ENCODE results near the gene SRGAP3.
A peak's percentile ranks its signal among the peaks of the same experiment; 100 is the strongest.

SRGAP3 gene

DNA sequence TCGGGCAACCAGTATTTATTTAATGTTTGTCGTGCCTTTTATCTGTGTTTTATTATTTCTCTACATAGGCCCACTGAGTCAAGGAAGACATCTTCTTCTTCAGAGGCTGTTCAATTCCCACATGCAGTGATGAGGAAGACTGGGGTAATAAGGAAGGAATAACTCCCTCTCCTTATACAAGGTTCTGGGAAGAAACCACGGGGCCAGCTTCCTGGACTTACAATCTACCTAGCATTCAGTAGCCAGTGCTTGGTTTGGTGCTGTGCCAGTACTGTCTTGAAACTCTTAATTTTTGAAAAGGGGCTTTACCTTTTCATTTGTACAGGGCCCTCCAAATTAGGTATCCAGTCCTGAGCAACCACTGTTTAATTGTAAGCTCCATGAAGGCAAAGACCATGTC lies 51.2 kb downstream of the SRGAP3 start (continued):
- TF ChIP-seq ZNF416 (tag by site-specific recombination; IDR thresholded peaks at IDR 0.05) (no peak), ZNF514 (tag by site-specific recombination; IDR thresholded peaks at IDR 0.05) (no peak), ZFHX2 (tag by site-specific recombination; conservative IDR thresholded peaks at IDR 0.05) (no peak), ZNF16 (tag by site-specific recombination; IDR thresholded peaks at IDR 0.05; ENCODE audit: low read depth) (no peak)

DNA sequence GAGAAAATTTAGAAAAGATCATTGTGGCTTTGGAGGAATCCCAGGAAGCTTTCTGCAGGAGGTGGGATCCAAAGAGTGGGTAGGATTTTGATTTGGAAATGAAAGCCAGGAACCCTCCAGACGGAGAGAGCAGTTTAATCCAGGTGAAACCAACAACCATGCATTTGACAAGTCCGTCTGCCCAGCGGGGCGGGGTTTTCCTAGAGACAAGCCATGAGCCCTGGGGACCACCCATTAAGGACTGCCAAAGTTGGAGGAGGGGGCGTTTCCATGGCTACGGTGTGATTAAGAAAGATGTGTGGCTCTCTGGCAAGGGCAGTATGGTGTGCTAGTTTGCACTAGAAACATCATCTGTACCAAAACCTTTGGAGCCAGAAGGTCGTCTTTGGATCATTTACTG lies 53.4 kb downstream of the SRGAP3 start:
- Histone ChIP-seq H3K27ac (ENCODE audit: extremely low read depth, low read depth, low read length) (no peak overlapping the region), H3K4me1 (ENCODE audit: control insufficient read depth, insufficient read depth, low read length) (peaks cover 24% of the 10 kb centered on the region), H3K9me3 (ENCODE audit: control insufficient read depth, insufficient read depth, low read depth, low read length) (no peaks in the 10 kb centered on the region), H3K4me3 (ENCODE audit: low read depth, low read length) (no peak overlapping the region), H3K36me3 (ENCODE audit: control insufficient read depth in 2 of 2, insufficient read depth in 1 of 2, low read length in 2 of 2) (no peaks in the 10 kb centered on the region)
- CTCF ChIA-PET: interaction anchor here (0.7 kb wide), 1 partner anchor 8 kb away, joined by 3 read pairs; no protein-coding TSS in a partner anchor
- POLR2A ChIA-PET: no interaction called here
- no peak for TF ChIP-seq ZNF416 (tag by site-specific recombination; IDR thresholded peaks at IDR 0.05)
- no peak for TF ChIP-seq ZNF677 (tag by site-specific recombination; IDR thresholded peaks at IDR 0.05)
- TF ChIP-seq ZNF184 (tag by site-specific recombination; IDR thresholded peaks at IDR 0.05): no peak
- TF ChIP-seq ZSCAN30 (tag by site-specific recombination; IDR thresholded peaks at IDR 0.05): no peak
- no peak for TF ChIP-seq ZSCAN16 (tag by site-specific recombination; IDR thresholded peaks at IDR 0.05)
- TF ChIP-seq, protein P1, sequence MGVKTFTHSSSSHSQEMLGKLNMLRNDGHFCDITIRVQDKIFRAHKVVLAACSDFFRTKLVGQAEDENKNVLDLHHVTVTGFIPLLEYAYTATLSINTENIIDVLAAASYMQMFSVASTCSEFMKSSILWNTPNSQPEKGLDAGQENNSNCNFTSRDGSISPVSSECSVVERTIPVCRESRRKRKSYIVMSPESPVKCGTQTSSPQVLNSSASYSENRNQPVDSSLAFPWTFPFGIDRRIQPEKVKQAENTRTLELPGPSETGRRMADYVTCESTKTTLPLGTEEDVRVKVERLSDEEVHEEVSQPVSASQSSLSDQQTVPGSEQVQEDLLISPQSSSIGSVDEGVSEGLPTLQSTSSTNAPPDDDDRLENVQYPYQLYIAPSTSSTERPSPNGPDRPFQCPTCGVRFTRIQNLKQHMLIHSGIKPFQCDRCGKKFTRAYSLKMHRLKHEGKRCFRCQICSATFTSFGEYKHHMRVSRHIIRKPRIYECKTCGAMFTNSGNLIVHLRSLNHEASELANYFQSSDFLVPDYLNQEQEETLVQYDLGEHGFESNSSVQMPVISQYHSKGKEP (tag by site-specific recombination; IDR thresholded peaks at IDR 0.05): no peak

DNA sequence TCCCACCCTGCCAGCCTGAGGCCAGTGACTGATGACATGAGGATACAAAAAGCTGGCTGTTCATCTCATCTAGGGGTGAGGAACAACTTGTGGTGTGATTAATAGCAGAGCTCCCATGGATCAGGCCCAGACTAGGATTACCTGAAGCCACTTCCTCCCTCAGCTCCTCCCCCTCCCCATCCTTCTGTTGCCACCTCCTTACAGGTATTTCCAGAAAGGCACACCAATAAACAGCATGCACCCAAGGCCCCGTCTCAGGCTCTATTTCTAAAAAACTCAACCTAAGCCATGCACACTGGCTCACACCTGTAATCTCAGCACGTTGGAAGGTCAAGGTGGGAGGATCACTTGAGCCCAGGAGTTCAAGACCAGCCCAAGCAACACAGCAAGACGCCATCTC lies 54.1 kb downstream of the SRGAP3 start:
- ChIA-PET POLR2A (no interaction called here), CTCF (interaction anchor here (0.9 kb wide), 1 partner anchor 11 kb away, joined by 4 read pairs; no protein-coding TSS in a partner anchor)
- no peaks in the 10 kb centered on the region for H3K9me3 ChIP-seq (ENCODE audit: control insufficient read depth, insufficient read depth, low read depth, low read length)
- peaks cover 24% of the 10 kb centered on the region for H3K4me1 ChIP-seq (ENCODE audit: control insufficient read depth, insufficient read depth, low read length)
- TF ChIP-seq, protein P2, sequence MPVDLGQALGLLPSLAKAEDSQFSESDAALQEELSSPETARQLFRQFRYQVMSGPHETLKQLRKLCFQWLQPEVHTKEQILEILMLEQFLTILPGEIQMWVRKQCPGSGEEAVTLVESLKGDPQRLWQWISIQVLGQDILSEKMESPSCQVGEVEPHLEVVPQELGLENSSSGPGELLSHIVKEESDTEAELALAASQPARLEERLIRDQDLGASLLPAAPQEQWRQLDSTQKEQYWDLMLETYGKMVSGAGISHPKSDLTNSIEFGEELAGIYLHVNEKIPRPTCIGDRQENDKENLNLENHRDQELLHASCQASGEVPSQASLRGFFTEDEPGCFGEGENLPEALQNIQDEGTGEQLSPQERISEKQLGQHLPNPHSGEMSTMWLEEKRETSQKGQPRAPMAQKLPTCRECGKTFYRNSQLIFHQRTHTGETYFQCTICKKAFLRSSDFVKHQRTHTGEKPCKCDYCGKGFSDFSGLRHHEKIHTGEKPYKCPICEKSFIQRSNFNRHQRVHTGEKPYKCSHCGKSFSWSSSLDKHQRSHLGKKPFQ (tag by site-specific recombination; IDR thresholded peaks at IDR 0.05): peak; percentile 55; the same call in 1 of the 2 replicates
- TF ChIP-seq, protein P3, sequence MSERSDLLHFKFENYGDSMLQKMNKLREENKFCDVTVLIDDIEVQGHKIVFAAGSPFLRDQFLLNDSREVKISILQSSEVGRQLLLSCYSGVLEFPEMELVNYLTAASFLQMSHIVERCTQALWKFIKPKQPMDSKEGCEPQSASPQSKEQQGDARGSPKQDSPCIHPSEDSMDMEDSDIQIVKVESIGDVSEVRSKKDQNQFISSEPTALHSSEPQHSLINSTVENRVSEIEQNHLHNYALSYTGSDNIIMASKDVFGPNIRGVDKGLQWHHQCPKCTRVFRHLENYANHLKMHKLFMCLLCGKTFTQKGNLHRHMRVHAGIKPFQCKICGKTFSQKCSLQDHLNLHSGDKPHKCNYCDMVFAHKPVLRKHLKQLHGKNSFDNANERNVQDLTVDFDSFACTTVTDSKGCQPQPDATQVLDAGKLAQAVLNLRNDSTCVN (tag by site-specific recombination; optimal IDR thresholded peaks at IDR 0.05): no peak
- no peak overlapping the region for H3K4me3 ChIP-seq (ENCODE audit: low read depth, low read length)
- H3K36me3 ChIP-seq (ENCODE audit: control insufficient read depth in 2 of 2, insufficient read depth in 1 of 2, low read length in 2 of 2): no peaks in the 10 kb centered on the region
- H3K27ac ChIP-seq (ENCODE audit: extremely low read depth, low read depth, low read length): no peak overlapping the region

DNA sequence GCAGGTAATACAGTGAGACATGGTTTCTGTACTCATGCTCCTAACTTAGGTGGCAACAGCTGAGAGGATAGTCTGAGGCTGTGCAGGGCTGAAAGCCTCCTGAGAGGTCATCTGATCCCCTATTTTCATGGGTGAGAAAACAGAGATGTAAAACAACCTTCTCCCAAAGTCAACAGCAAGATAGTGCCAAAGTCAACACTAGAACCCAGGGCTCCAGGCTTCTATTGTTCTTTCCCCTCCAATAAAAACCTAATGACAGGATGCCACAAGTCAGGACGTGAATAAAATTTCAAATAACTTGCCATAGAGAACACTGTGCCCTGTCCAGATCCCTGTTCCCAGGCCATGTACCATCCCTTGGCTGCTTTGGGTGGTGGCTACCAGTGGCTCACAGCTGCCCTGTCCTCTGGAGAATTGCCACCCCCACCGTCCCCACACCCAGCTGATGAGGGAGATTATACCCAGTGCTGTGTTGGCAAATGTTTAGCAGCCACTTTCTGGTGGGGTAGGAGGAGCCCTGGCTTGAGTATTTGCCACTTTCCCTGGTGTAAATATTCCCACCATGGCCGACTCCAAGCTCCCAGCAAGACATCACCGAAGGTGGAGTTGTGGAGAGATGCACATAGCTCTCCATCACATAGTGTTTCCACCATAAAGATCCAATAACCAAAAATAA lies 54.8 kb downstream of the SRGAP3 start:
- no peak overlapping the region for H3K4me3 ChIP-seq (ENCODE audit: low read depth, low read length)
- peaks cover 24% of the 10 kb centered on the region for H3K4me1 ChIP-seq (ENCODE audit: control insufficient read depth, insufficient read depth, low read length)
- H3K9me3 ChIP-seq (ENCODE audit: control insufficient read depth, insufficient read depth, low read depth, low read length): no peaks in the 10 kb centered on the region
- no peak overlapping the region; the same call in 1 of the 2 replicates for H3K27ac ChIP-seq (ENCODE audit: extremely low read depth, low read depth, low read length)
- no peaks in the 10 kb centered on the region for H3K36me3 ChIP-seq (ENCODE audit: control insufficient read depth in 2 of 2, insufficient read depth in 1 of 2, low read length in 2 of 2)
- ChIA-PET POLR2A (no interaction called here), CTCF (interaction anchor here (0.9 kb wide), 1 partner anchor 11 kb away, joined by 4 read pairs; no protein-coding TSS in a partner anchor)
- no peak for TF ChIP-seq ZFP37 (tag by site-specific recombination; IDR thresholded peaks at IDR 0.05)
- no peak; the same call in 1 of the 2 replicates for TF ChIP-seq ZNF768 (tag by site-specific recombination; IDR thresholded peaks at IDR 0.05)
- TF ChIP-seq GLIS1 (tag by site-specific recombination; IDR thresholded peaks at IDR 0.05): peak; percentile 79
- TF ChIP-seq HOXC10 (CRISPR knock-in tag; IDR thresholded peaks at IDR 0.05): no peak
- TF ChIP-seq, protein P4, sequence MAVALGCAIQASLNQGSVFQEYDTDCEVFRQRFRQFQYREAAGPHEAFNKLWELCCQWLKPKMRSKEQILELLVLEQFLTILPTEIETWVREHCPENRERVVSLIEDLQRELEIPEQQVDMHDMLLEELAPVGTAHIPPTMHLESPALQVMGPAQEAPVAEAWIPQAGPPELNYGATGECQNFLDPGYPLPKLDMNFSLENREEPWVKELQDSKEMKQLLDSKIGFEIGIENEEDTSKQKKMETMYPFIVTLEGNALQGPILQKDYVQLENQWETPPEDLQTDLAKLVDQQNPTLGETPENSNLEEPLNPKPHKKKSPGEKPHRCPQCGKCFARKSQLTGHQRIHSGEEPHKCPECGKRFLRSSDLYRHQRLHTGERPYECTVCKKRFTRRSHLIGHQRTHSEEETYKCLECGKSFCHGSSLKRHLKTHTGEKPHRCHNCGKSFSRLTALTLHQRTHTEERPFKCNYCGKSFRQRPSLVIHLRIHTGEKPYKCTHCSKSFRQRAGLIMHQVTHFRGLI (tag by site-specific recombination; IDR thresholded peaks at IDR 0.05): peak; percentile 23; the same call in 1 of the 2 replicates
- TF ChIP-seq, protein P5, sequence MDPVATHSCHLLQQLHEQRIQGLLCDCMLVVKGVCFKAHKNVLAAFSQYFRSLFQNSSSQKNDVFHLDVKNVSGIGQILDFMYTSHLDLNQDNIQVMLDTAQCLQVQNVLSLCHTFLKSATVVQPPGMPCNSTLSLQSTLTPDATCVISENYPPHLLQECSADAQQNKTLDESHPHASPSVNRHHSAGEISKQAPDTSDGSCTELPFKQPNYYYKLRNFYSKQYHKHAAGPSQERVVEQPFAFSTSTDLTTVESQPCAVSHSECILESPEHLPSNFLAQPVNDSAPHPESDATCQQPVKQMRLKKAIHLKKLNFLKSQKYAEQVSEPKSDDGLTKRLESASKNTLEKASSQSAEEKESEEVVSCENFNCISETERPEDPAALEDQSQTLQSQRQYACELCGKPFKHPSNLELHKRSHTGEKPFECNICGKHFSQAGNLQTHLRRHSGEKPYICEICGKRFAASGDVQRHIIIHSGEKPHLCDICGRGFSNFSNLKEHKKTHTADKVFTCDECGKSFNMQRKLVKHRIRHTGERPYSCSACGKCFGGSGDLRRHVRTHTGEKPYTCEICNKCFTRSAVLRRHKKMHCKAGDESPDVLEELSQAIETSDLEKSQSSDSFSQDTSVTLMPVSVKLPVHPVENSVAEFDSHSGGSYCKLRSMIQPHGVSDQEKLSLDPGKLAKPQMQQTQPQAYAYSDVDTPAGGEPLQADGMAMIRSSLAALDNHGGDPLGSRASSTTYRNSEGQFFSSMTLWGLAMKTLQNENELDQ (tag by site-specific recombination; IDR thresholded peaks at IDR 0.05; ENCODE audit: low read depth): no peak
- no peak for TF ChIP-seq ZNF791 (tag by site-specific recombination; IDR thresholded peaks at IDR 0.05)
- TF ChIP-seq ZBTB1 (tag by site-specific recombination; IDR thresholded peaks at IDR 0.05): peak; percentile 46; the same call in 1 of the 2 replicates
